ENCODE measurements around the gene DEFB110. TPM values are rescaled to one million over a fixed set of nuclear protein-coding genes. Genes with fewer than 3 reads are reported as not detected.
A peak's percentile ranks its signal among the peaks of the same experiment; 100 is the strongest.

Gene DEFB110
- total and polyA plus RNA-seq, 2 donors (not counting 1 experiment from before 2014, with no cell fraction given): not detected

DNA sequence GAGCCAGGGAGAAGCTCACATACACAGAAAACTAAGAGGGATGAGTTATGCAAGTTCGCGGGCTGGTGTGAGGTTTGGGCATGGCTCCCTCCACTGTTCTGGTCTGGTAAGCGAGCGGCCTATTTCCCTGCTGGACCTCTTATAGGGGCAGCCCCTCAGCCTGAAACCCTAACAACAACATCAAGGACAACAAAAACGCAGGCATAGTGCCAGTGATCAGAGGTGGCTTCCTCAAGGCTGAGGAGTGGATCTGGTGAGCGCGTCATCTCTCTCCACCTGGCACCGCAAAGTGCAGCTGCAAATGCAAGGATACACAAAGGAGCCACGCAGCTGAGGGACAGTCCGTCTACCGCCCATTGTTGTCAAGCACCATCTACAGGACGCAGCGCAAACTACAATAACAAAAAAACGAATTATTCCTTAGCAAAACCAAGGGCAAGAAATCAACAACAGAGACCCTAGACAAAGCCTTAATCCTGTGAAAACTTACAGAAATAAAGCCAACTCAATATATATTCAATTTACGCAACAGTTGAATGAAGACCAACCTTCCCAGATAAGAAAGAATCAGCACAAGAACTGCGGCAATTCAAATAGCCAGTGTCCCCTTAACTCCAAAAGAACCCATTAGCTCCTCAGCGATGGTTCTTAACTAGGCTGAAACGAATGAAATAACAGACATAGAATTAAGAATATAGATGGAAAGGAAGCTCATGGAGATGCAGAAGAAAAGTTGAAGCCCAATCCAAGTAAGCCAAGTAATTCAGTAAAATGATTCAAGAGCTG lies 9.2 kb upstream of the DEFB110 start:
- DNase-seq (ENCODE audit: low read depth in 2 of 2): peak in 1 of 2 donors; percentile 21
- Histone ChIP-seq H3K4me1 (ENCODE audit: control insufficient read depth, extremely low read depth, insufficient read depth, low read length) (no peaks in the 10 kb centered on the region), H3K27ac (ENCODE audit: insufficient read depth, low read length) (no peak overlapping the region), H3K4me3 (replicated peaks in 1 of 4; ENCODE audit: control extremely low read depth in 1 of 4, insufficient read depth in 1 of 4, low read depth in 3 of 4, low read length in 4 of 4) (no peak overlapping the region), H3K9ac (ENCODE audit: insufficient read depth, low read length) (no peak overlapping the region), H3K9me3 (ENCODE audit: control insufficient read depth, insufficient read depth, low read depth, low read length) (no peaks in the 10 kb centered on the region), H4K20me1 (ENCODE audit: control insufficient read depth, extremely low read depth, insufficient read depth, low read length) (no peaks in the 10 kb centered on the region), H3K79me2 (ENCODE audit: control insufficient read depth, insufficient read depth, low read length) (no peaks in the 10 kb centered on the region), H2AFZ (ENCODE audit: low read length) (no peak overlapping the region), H3K4me2 (ENCODE audit: extremely low read depth, insufficient read depth, low read length) (no peak overlapping the region), H3K27me3 (ENCODE audit: control insufficient read depth, insufficient read depth, low read length) (no peaks in the 10 kb centered on the region), H3K36me3 (ENCODE audit: control insufficient read depth, insufficient read depth, low read length) (no peaks in the 10 kb centered on the region)
- TF ChIP-seq EZH2 (IDR thresholded peaks at IDR 0.05; ENCODE audit: low read length, missing control alignments): no peak
- TF ChIP-seq CTCF (conservative IDR thresholded peaks at IDR 0.05 in 1 of 2, IDR thresholded peaks at IDR 0.05 in 1 of 2; ENCODE audit: low read depth in 1 of 2, low read length in 2 of 2): peak in 1 of 2 donors; percentile 48

GRCh38 chr6:50030350-50030749 lies 8.6 kb upstream of the DEFB110 start:
- Histone ChIP-seq H3K4me2 (ENCODE audit: extremely low read depth, insufficient read depth, low read length) (no peak overlapping the region), H3K79me2 (ENCODE audit: control insufficient read depth, insufficient read depth, low read length) (no peaks in the 10 kb centered on the region), H3K9me3 (ENCODE audit: control insufficient read depth, insufficient read depth, low read depth, low read length) (no peaks in the 10 kb centered on the region), H2AFZ (ENCODE audit: low read length) (no peak overlapping the region), H3K27me3 (ENCODE audit: control insufficient read depth, insufficient read depth, low read length) (no peaks in the 10 kb centered on the region), H3K4me1 (ENCODE audit: control insufficient read depth, extremely low read depth, insufficient read depth, low read length) (no peaks in the 10 kb centered on the region), H3K9ac (ENCODE audit: insufficient read depth, low read length) (no peak overlapping the region), H4K20me1 (ENCODE audit: control insufficient read depth, extremely low read depth, insufficient read depth, low read length) (no peaks in the 10 kb centered on the region), H3K4me3 (replicated peaks in 1 of 4; ENCODE audit: control extremely low read depth in 1 of 4, insufficient read depth in 1 of 4, low read depth in 3 of 4, low read length in 4 of 4) (no peak overlapping the region), H3K27ac (ENCODE audit: insufficient read depth, low read length) (no peak overlapping the region), H3K36me3 (ENCODE audit: control insufficient read depth, insufficient read depth, low read length) (no peaks in the 10 kb centered on the region)
- DNase-seq (ENCODE audit: low read depth in 2 of 2): no peak
- TF ChIP-seq CTCF (conservative IDR thresholded peaks at IDR 0.05 in 1 of 2, IDR thresholded peaks at IDR 0.05 in 1 of 2; ENCODE audit: low read depth in 1 of 2, low read length in 2 of 2) (no peak), EZH2 (IDR thresholded peaks at IDR 0.05; ENCODE audit: low read length, missing control alignments) (no peak)

DNA sequence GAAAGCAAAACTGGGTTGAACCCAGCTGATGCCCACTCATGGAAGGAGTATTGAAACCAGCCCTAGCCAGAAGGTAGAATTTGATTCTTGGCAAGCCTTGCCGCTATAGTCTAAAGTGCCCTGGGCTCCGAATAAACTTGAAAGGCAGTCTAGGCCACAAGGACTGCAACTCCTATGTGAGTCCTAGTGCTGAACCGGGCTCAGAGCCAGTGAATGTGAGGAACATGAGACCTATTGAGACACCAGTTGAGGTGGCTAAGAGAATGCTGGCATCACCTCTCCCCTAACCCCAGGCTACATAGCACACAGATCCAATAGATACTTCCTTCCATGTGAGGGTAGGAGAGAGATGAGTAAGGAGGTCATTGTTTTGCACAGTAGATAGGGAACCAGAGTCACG lies 3.5 kb upstream of the DEFB110 start:
- H3K27me3 ChIP-seq (ENCODE audit: control insufficient read depth, insufficient read depth, low read length): no peaks in the 10 kb centered on the region
- H3K27ac ChIP-seq (ENCODE audit: insufficient read depth, low read length): no peak overlapping the region
- no peak overlapping the region for H3K9ac ChIP-seq (ENCODE audit: insufficient read depth, low read length)
- no peak overlapping the region for H2AFZ ChIP-seq (ENCODE audit: low read length)
- H3K79me2 ChIP-seq (ENCODE audit: control insufficient read depth, insufficient read depth, low read length): no peaks in the 10 kb centered on the region
- no peaks in the 10 kb centered on the region for H4K20me1 ChIP-seq (ENCODE audit: control insufficient read depth, extremely low read depth, insufficient read depth, low read length)
- no peaks in the 10 kb centered on the region for H3K4me1 ChIP-seq (ENCODE audit: control insufficient read depth, extremely low read depth, insufficient read depth, low read length)
- no peak for DNase-seq (ENCODE audit: low read depth in 2 of 2)
- no peaks in the 10 kb centered on the region for H3K9me3 ChIP-seq (ENCODE audit: control insufficient read depth, insufficient read depth, low read depth, low read length)
- TF ChIP-seq CTCF (conservative IDR thresholded peaks at IDR 0.05 in 1 of 2, IDR thresholded peaks at IDR 0.05 in 1 of 2; ENCODE audit: low read depth in 1 of 2, low read length in 2 of 2) (no peak), EZH2 (IDR thresholded peaks at IDR 0.05; ENCODE audit: low read length, missing control alignments) (no peak)
- no peaks in the 10 kb centered on the region for H3K36me3 ChIP-seq (ENCODE audit: control insufficient read depth, insufficient read depth, low read length)
- H3K4me3 ChIP-seq (replicated peaks in 1 of 4; ENCODE audit: control extremely low read depth in 1 of 4, insufficient read depth in 1 of 4, low read depth in 3 of 4, low read length in 4 of 4): no peak overlapping the region
- H3K4me2 ChIP-seq (ENCODE audit: extremely low read depth, insufficient read depth, low read length): no peak overlapping the region
